Keratinocyte (primary cell): ENCODE results near the gene ADAM15. TPM values are rescaled to one million over a fixed set of nuclear protein-coding genes. Genes with fewer than 3 reads are reported as not detected.
A peak's percentile ranks its signal among the peaks of the same experiment; 100 is the strongest.

Experiments
- DNase-seq: peaks from one replicate; pipeline ENCODE4 v3.0.0-alpha.2; 2011; ENCODE audit warnings: low read depth, missing footprints, low spot score
- FAIRE-seq: peaks from 2 replicates; lab custom pipeline; 2011; peaks lifted over from hg19 to GRCh38; lab: Jason Lieb, UNC
- H2AFZ ChIP-seq: 2 replicates; pipeline ENCODE4 v1.6.0; 2012; ENCODE audit warnings: low read length, control low read depth, inconsistent platforms; ENCODE audit not compliant: control insufficient read depth
- H3K27ac ChIP-seq: 2 replicates; pipeline ENCODE4 v1.5.1; 2011; ENCODE audit warnings: low read length; ENCODE audit not compliant: control insufficient read depth, insufficient read depth
- H3K27me3 ChIP-seq: 3 replicates; pipeline ENCODE4 v1.6.0; 2011; ENCODE audit warnings: low read length; ENCODE audit not compliant: control insufficient read depth, insufficient read depth; ENCODE audit errors: extremely low read depth
- H3K36me3 ChIP-seq, 2 experiments: 2 replicates in 1 of 2; 3 replicates in 1 of 2; pipeline ENCODE4 v1.5.1; 2011; ENCODE audit warnings: low read length in 2 of 2, mild to moderate bottlenecking in 1 of 2; ENCODE audit not compliant: control insufficient read depth in 2 of 2, insufficient read depth in 2 of 2; ENCODE audit errors: extremely low read depth in 1 of 2
- H3K4me1 ChIP-seq: 3 replicates; pipeline ENCODE4 v1.5.1; 2011; ENCODE audit warnings: low read length; ENCODE audit not compliant: control insufficient read depth, insufficient read depth; ENCODE audit errors: extremely low read depth
- H3K4me2 ChIP-seq: 3 replicates; pipeline ENCODE4 v1.6.0; 2011; ENCODE audit warnings: low read depth, low read length; ENCODE audit not compliant: control insufficient read depth, insufficient read depth; ENCODE audit errors: extremely low read depth
- H3K4me3 ChIP-seq, 3 experiments: fragments of 200-600 bp in 1 of 3; sonication (generic) in 1 of 3; 2 replicates in 2 of 3; 3 replicates in 1 of 3; pipeline ENCODE4 v1.5.1; 2011 to 2016; ENCODE audit warnings: low read length in 3 of 3, mild to moderate bottlenecking in 3 of 3, control low read depth in 2 of 3, inconsistent platforms in 1 of 3, low read depth in 1 of 3, mixed read lengths in 1 of 3, mixed run types in 1 of 3, moderate library complexity in 1 of 3; ENCODE audit not compliant: control insufficient read depth in 2 of 3, insufficient read depth in 2 of 3; ENCODE audit errors: extremely low read depth in 1 of 3
- H3K79me2 ChIP-seq: 2 replicates; pipeline ENCODE4 v1.6.0; 2012; ENCODE audit warnings: low read length; ENCODE audit not compliant: control insufficient read depth, insufficient read depth
- H3K9ac ChIP-seq: 3 replicates; pipeline ENCODE4 v1.6.0; 2011; ENCODE audit warnings: low read length; ENCODE audit not compliant: control insufficient read depth, insufficient read depth; ENCODE audit errors: extremely low read depth
- H3K9me1 ChIP-seq: 3 replicates; pipeline ENCODE4 v1.6.0; 2011; ENCODE audit warnings: low read length; ENCODE audit not compliant: control insufficient read depth, insufficient read depth; ENCODE audit errors: extremely low read depth
- H3K9me3 ChIP-seq: 2 replicates; pipeline ENCODE4 v1.5.1; 2012; ENCODE audit warnings: low read depth, low read length; ENCODE audit not compliant: control insufficient read depth
- H4K20me1 ChIP-seq: 3 replicates; pipeline ENCODE4 v1.6.0; 2011; ENCODE audit warnings: low read length; ENCODE audit not compliant: control insufficient read depth, insufficient read depth; ENCODE audit errors: extremely low read depth
- CTCF ChIP-seq, 3 experiments: IDR thresholded peaks in 1 of 3; conservative IDR thresholded peaks in 1 of 3; optimal IDR thresholded peaks in 1 of 3; 2 replicates in 2 of 3; 3 replicates in 1 of 3; pipeline versions ENCODE3 to v1.5.1; 2011; ENCODE audit warnings: low read length in 3 of 3, mild to moderate bottlenecking in 3 of 3, moderate library complexity in 2 of 3, control low read depth in 1 of 3, inconsistent platforms in 1 of 3; ENCODE audit not compliant: insufficient read depth in 2 of 3; ENCODE audit errors: extremely low read depth in 1 of 3
- EZH2 ChIP-seq: IDR thresholded peaks from one replicate; pipeline ENCODE4 v1.6.1; 2012; ENCODE audit warnings: inconsistent platforms, mild to moderate bottlenecking, low read length, moderate library complexity
- dilution Hi-C: fragments of 300-500 bp; cut with MboI; formaldehyde crosslinking; loops from one replicate; pipeline ENCODE4 v1.7.0; 2020; ENCODE audit warnings: low sequenced_read_pairs; ENCODE audit not compliant: extremely low pct_ligation_motif_present
- polyA plus RNA-seq, 5 experiments: library from polyadenylated mRNA; depleted of rRNA in 3 of 5; stranded (reverse) in 3 of 5; stranded (forward) in 1 of 5; unstranded in 1 of 5; fragments of >200 nt; gene quantifications; 1 replicate in 1 of 5; 2 replicates in 3 of 5; 3 replicates in 1 of 5; pipeline versions ENCODE4 v1.2.1 to v1.2.3, GENCODE V29; 2011 to 2012; ENCODE audit warnings: missing spikeins in 2 of 5, low read depth in 1 of 5, low replicate concordance in 1 of 5

The ADAM15 gene
- polyA plus RNA-seq, 1 donor (not counting 4 experiments of a cell fraction or from before 2014, with no cell fraction given), result 131 TPM

- DNase-seq, result no peak
- TF ChIP-seq EZH2, result no peak
- H4K20me1 ChIP-seq, result no peaks in the 10 kb centered on the region
- no peaks in the 10 kb centered on the region for H3K9me3 ChIP-seq
- no peak overlapping the region for H2AFZ ChIP-seq
- no peak overlapping the region for H3K9ac ChIP-seq
- no peaks in the 10 kb centered on the region for H3K9me1 ChIP-seq
- no peaks in the 10 kb centered on the region for H3K79me2 ChIP-seq
- peaks cover 0 to 9% of the 10 kb centered on the region in 2 experiments for H3K36me3 ChIP-seq
- no peak overlapping the region for H3K27ac ChIP-seq
- peak overlapping the region; percentile 49 for H3K4me2 ChIP-seq
- H3K4me3 ChIP-seq, result no peak overlapping the region
- dilution Hi-C loops, result no loop called here
- H3K4me1 ChIP-seq, result peaks cover 26% of the 10 kb centered on the region
- FAIRE-seq, result no peak
- no peaks in the 10 kb centered on the region for H3K27me3 ChIP-seq
Measured at GRCh38 chr1:155073377-155074242, 22.5 kb downstream of the ADAM15 start.

- no peak overlapping the region for H3K27ac ChIP-seq
Measured at GRCh38 chr1:155075535-155075934, 24.4 kb downstream of the ADAM15 start.

More at GRCh38 chr1:155075535-155075934, 24.4 kb downstream of the ADAM15 start:
- no peak for TF ChIP-seq CTCF (optimal IDR thresholded peaks at IDR 0.05 in 1 of 3, IDR thresholded peaks at IDR 0.05 in 1 of 3, conservative IDR thresholded peaks at IDR 0.05 in 1 of 3; ENCODE audit: extremely low read depth in 1 of 3, insufficient read depth in 2 of 3, low read length in 3 of 3)
- TF ChIP-seq EZH2, result no peak
- dilution Hi-C loops, result no loop called here
- Histone ChIP-seq H3K9ac (no peak overlapping the region), H3K4me2 (no peak overlapping the region), H3K79me2 (no peaks in the 10 kb centered on the region), H3K27me3 (peaks cover 16% of the 10 kb centered on the region), H3K36me3 (no peaks in the 10 kb centered on the region), H3K9me3 (no peaks in the 10 kb centered on the region), H4K20me1 (no peaks in the 10 kb centered on the region), H2AFZ (no peak overlapping the region), H3K9me1 (no peaks in the 10 kb centered on the region), H3K4me1 (peaks cover 38% of the 10 kb centered on the region), H3K4me3 (no peak overlapping the region)
- DNase-seq (no peak), FAIRE-seq (no peak)
